ENCODE data around the gene FBXL4. TPM values are rescaled to one million over a fixed set of nuclear protein-coding genes. Genes with fewer than 3 reads are reported as not detected.

FBXL4 gene
- total RNA-seq, 2 experiments from 2014 or later, result 14.5 to 20.9 TPM

DNA sequence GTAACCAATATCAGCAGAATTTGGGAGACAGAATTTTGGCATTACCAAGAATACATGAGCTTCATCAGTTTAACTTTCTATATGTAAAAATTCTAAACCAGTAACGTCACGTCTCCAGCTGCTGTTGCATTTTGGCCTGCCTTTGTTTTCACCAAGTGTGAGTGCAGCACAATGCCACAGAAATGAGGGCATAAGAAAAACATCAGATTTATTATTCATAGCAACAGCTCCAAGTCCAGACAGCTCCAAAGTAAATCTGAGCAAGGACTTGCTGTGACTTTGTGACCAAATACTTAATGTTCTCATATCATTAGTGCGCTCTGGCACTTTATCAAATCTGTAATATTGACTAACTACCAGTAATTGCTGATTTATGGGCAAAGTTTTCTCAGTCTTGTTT, 11.0 kb upstream of the FBXL4 start:
- no peaks in the 10 kb centered on the region for H3K9me3 ChIP-seq (ENCODE audit: low read length)
- no peak for DNase-seq (ENCODE audit: low spot score)
- intact Hi-C loops (cut with micrococcal nuclease; ENCODE audit: unreplicated experiment), result no loop called here
- H4K20me1 ChIP-seq (ENCODE audit: insufficient read depth, low read length), result no peaks in the 10 kb centered on the region
- no peak overlapping the region for H3K4me3 ChIP-seq (ENCODE audit: low read depth, low read length, poor library complexity, severe bottlenecking)
- no peaks in the 10 kb centered on the region for H3K36me3 ChIP-seq (ENCODE audit: insufficient read depth, low read length)
- H3K27ac ChIP-seq (ENCODE audit: low read depth, low read length, poor library complexity, severe bottlenecking), result no peak overlapping the region
- ChIA-PET POLR2A (interaction anchor here (0.6 kb wide), 1 partner anchor 262 kb away, joined by 3 read pairs; no protein-coding TSS in a partner anchor), CTCF (ENCODE audit: unreplicated experiment) (no interaction called here)
- TF ChIP-seq EZH2phosphoT487 (IDR thresholded peaks at IDR 0.05; ENCODE audit: borderline replicate concordance, low read depth, low read length), result no peak
- no peak for TF ChIP-seq CTCF (conservative IDR thresholded peaks at IDR 0.05; ENCODE audit: low read length)
- H2AFZ ChIP-seq (ENCODE audit: low read length), result no peak overlapping the region
- no peak overlapping the region for H3K4me2 ChIP-seq (ENCODE audit: low read length)
- BruUV-seq (replicated peaks), result no TSS peak
- H3K79me2 ChIP-seq (ENCODE audit: insufficient read depth, low read depth, low read length), result no peaks in the 10 kb centered on the region
- no peaks in the 10 kb centered on the region for H3K4me1 ChIP-seq (ENCODE audit: insufficient read depth, low read length, poor library complexity, severe bottlenecking)
- H3K9me2 ChIP-seq (ENCODE audit: insufficient read depth, low read length), result no peaks in the 10 kb centered on the region

GRCh38 chr6:98957450-98957849, 9.7 kb upstream of the FBXL4 start:
- Histone ChIP-seq H3K27ac (ENCODE audit: low read depth, low read length, poor library complexity, severe bottlenecking) (no peak overlapping the region), H3K9me2 (ENCODE audit: insufficient read depth, low read length) (no peaks in the 10 kb centered on the region), H2AFZ (ENCODE audit: low read length) (no peak overlapping the region), H3K4me3 (ENCODE audit: low read depth, low read length, poor library complexity, severe bottlenecking) (no peak overlapping the region), H3K4me1 (ENCODE audit: insufficient read depth, low read length, poor library complexity, severe bottlenecking) (no peaks in the 10 kb centered on the region), H3K36me3 (ENCODE audit: insufficient read depth, low read length) (no peaks in the 10 kb centered on the region), H4K20me1 (ENCODE audit: insufficient read depth, low read length) (no peaks in the 10 kb centered on the region), H3K79me2 (ENCODE audit: insufficient read depth, low read depth, low read length) (no peaks in the 10 kb centered on the region), H3K4me2 (ENCODE audit: low read length) (no peak overlapping the region), H3K9me3 (ENCODE audit: low read length) (no peaks in the 10 kb centered on the region)
- POLR2A ChIA-PET, result interaction anchor here (0.7 kb wide), 3 partner anchors 59 to 1944 kb away, joined by 3 read pairs; no protein-coding TSS in a partner anchor
- BruUV-seq (replicated peaks), result no TSS peak
- no peak for TF ChIP-seq CTCF (conservative IDR thresholded peaks at IDR 0.05; ENCODE audit: low read length)
- no peak for TF ChIP-seq EZH2phosphoT487 (IDR thresholded peaks at IDR 0.05; ENCODE audit: borderline replicate concordance, low read depth, low read length)
- intact Hi-C loops (cut with micrococcal nuclease; ENCODE audit: unreplicated experiment), result no loop called here
- CTCF ChIA-PET (ENCODE audit: unreplicated experiment), result no interaction called here
- no peak for DNase-seq (ENCODE audit: low spot score)

DNA sequence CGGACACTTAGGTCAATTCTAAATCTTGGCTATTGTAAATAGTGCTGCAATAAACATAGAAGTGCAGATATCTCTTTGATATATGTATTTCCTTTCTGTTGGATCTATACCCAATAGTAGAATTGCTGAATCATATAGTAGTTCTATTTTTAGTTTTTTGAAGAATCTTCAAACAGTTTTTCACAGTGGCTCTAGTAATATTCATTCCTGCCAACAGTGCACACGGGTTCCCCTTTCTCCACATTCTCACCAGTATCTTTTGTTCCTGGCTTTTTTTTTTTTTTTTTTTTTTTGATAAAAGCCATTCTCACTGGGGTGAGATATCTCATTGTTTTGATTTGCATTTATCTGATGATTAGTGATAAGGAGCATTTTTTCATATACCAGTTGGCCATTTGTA, 1.8 kb upstream of the FBXL4 start:
- Histone ChIP-seq H3K4me3 (ENCODE audit: low read depth, low read length, poor library complexity, severe bottlenecking) (no peak overlapping the region), H3K4me1 (ENCODE audit: insufficient read depth, low read length, poor library complexity, severe bottlenecking) (peaks cover 13% of the 10 kb centered on the region), H3K9me2 (ENCODE audit: insufficient read depth, low read length) (no peaks in the 10 kb centered on the region), H3K9me3 (ENCODE audit: low read length) (no peaks in the 10 kb centered on the region; the same call in 1 of the 2 replicates), H3K27ac (ENCODE audit: low read depth, low read length, poor library complexity, severe bottlenecking) (no peak overlapping the region), H3K4me2 (ENCODE audit: low read length) (no peak overlapping the region), H3K36me3 (ENCODE audit: insufficient read depth, low read length) (0 out of 2 replicates have a peak, but pooled peaks cover under 1% of the 10 kb centered on the region), H2AFZ (ENCODE audit: low read length) (no peak overlapping the region), H4K20me1 (ENCODE audit: insufficient read depth, low read length) (peaks cover 3% of the 10 kb centered on the region; the same call in 1 of the 2 replicates), H3K79me2 (ENCODE audit: insufficient read depth, low read depth, low read length) (peaks cover 27% of the 10 kb centered on the region)
- ChIA-PET CTCF (ENCODE audit: unreplicated experiment) (no interaction called here), POLR2A (interaction anchor here (0.6 to 1.0 kb wide), 3 partner anchors 26 to 106 kb away, joined by 3 to 6 read pairs (median 5); no protein-coding TSS in a partner anchor)
- intact Hi-C loops (cut with micrococcal nuclease; ENCODE audit: unreplicated experiment), result loop anchor here (5.0 kb wide), 1 partner anchor 618 kb away; the partner anchor contains the start of gene CCNC
- no peak for DNase-seq (ENCODE audit: low spot score)
- TF ChIP-seq EZH2phosphoT487 (IDR thresholded peaks at IDR 0.05; ENCODE audit: borderline replicate concordance, low read depth, low read length), result no peak
- no peak for TF ChIP-seq CTCF (conservative IDR thresholded peaks at IDR 0.05; ENCODE audit: low read length)
- no TSS peak for BruUV-seq (replicated peaks)
